ENCODE data around the gene GEMIN4. TPM values are rescaled to one million over a fixed set of nuclear protein-coding genes. Genes with fewer than 3 reads are reported as not detected.

Gene GEMIN4
- total RNA-seq, 2 experiments from 2014 or later, result 40.2 to 53.6 TPM

DNA sequence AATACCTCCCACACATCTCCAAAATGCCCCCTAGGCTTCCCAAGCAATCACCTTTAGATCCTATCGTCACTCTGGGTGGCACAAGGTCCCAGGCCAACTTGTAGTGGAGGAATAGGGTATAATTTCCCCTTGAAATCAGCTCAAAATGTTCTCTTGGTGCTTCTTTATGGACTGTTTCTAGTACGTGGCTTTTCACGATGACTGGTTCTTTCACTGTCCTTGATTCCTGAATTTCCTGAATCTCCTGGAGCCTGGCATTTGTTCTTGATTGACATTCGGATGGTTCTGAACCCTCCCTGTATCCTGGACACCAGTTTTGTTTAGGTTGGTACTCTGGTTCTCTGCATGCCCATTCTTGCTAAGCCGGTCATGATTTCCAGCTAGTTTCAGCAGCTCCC lies 30.5 kb downstream of the GEMIN4 start:
- Histone ChIP-seq H3K27ac (ENCODE audit: low read depth, low read length, poor library complexity, severe bottlenecking) (no peak overlapping the region), H3K4me2 (ENCODE audit: low read length) (no peak overlapping the region), H4K20me1 (ENCODE audit: insufficient read depth, low read length) (no peaks in the 10 kb centered on the region), H3K9me2 (ENCODE audit: insufficient read depth, low read length) (no peaks in the 10 kb centered on the region), H3K4me1 (ENCODE audit: insufficient read depth, low read length, poor library complexity, severe bottlenecking) (no peaks in the 10 kb centered on the region), H3K9me3 (ENCODE audit: low read length) (no peaks in the 10 kb centered on the region), H3K36me3 (ENCODE audit: insufficient read depth, low read length) (no peaks in the 10 kb centered on the region), H3K4me3 (ENCODE audit: low read depth, low read length, poor library complexity, severe bottlenecking) (no peak overlapping the region), H2AFZ (ENCODE audit: low read length) (no peak overlapping the region), H3K79me2 (ENCODE audit: insufficient read depth, low read depth, low read length) (no peaks in the 10 kb centered on the region)
- ChIA-PET POLR2A (no interaction called here), CTCF (ENCODE audit: unreplicated experiment) (no interaction called here)
- no TSS peak for BruUV-seq (replicated peaks)
- intact Hi-C loops (cut with micrococcal nuclease; ENCODE audit: unreplicated experiment), result no loop called here
- no peak for DNase-seq (ENCODE audit: low spot score)
- TF ChIP-seq, protein P1, sequence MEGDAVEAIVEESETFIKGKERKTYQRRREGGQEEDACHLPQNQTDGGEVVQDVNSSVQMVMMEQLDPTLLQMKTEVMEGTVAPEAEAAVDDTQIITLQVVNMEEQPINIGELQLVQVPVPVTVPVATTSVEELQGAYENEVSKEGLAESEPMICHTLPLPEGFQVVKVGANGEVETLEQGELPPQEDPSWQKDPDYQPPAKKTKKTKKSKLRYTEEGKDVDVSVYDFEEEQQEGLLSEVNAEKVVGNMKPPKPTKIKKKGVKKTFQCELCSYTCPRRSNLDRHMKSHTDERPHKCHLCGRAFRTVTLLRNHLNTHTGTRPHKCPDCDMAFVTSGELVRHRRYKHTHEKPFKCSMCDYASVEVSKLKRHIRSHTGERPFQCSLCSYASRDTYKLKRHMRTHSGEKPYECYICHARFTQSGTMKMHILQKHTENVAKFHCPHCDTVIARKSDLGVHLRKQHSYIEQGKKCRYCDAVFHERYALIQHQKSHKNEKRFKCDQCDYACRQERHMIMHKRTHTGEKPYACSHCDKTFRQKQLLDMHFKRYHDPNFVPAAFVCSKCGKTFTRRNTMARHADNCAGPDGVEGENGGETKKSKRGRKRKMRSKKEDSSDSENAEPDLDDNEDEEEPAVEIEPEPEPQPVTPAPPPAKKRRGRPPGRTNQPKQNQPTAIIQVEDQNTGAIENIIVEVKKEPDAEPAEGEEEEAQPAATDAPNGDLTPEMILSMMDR (conservative IDR thresholded peaks at IDR 0.05; ENCODE audit: low read length), result no peak
- TF ChIP-seq EZH2phosphoT487 (IDR thresholded peaks at IDR 0.05; ENCODE audit: borderline replicate concordance, low read depth, low read length), result no peak

DNA sequence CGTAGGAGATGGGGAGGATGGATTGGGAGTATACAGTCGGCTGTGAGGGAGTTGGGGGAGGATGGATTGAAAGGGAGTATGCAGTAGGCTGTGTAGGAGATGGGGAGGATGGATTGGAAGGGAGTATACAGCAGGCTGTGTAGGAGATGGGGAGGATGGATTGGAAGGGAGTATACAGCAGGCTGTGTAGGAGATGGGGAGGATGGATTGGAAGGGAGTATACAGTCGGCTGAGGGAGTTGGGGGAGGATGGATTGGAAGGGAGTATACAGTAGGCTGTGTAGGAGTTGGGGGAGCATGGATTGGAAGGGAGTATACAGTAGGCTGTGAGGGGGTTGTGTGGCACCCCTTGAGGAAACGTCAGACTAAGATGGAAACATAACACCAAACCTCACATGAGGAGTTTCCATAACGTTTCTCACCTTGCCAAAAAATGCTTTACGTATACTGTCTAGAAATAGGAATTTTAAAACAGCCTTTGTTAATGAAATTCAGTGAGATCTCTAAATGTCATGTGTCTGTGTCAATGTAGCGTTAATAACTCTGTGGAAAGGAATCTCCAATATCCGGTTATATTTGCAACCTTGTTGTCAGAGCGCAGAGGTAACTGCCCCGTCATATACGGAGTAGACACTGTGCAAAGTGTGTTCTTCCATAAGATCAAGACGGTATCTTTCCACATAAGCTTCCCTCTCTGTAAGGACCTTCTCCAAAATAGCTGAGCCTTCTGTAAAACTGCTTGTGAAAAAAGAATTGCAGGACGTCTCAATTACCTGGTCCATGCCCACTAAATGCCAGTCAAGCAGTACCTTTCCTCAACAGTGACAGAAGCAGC lies 31.1 kb downstream of the GEMIN4 start:
- CTCF ChIA-PET (ENCODE audit: unreplicated experiment), result no interaction called here
- no peak overlapping the region for H3K4me2 ChIP-seq (ENCODE audit: low read length)

DNA sequence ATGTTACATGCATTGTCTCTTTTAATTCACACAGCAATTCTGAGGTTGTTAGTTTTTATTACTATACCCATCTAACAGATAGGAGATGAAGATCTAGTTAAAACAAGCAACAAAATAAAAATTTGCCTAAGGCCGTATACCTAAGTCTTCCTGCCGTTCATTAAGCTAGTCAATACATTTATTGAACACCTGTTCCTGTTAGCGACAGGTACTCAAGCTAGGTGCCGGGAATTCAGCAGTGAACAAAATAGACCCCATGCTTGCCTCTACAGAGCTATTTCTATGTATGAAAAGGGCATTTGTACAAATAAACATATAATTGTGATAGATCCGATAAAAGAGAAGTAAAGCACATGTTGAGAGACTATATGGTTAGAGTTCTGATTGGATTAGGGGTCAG lies 34.0 kb downstream of the GEMIN4 start:
- no peak overlapping the region for H3K27ac ChIP-seq (ENCODE audit: low read depth, low read length, poor library complexity, severe bottlenecking)
- CTCF ChIA-PET (ENCODE audit: unreplicated experiment), result no interaction called here
- no peaks in the 10 kb centered on the region for H3K9me3 ChIP-seq (ENCODE audit: low read length)
- intact Hi-C loops (cut with micrococcal nuclease; ENCODE audit: unreplicated experiment), result no loop called here
- peaks cover 13% of the 10 kb centered on the region for H3K4me1 ChIP-seq (ENCODE audit: insufficient read depth, low read length, poor library complexity, severe bottlenecking)
- peaks cover 13% of the 10 kb centered on the region for H3K79me2 ChIP-seq (ENCODE audit: insufficient read depth, low read depth, low read length)
- H3K9me2 ChIP-seq (ENCODE audit: insufficient read depth, low read length), result no peaks in the 10 kb centered on the region
- no peak overlapping the region for H3K4me3 ChIP-seq (ENCODE audit: low read depth, low read length, poor library complexity, severe bottlenecking)
- TF ChIP-seq EZH2phosphoT487 (IDR thresholded peaks at IDR 0.05; ENCODE audit: borderline replicate concordance, low read depth, low read length), result no peak
- TF ChIP-seq, protein P1 (conservative IDR thresholded peaks at IDR 0.05; ENCODE audit: low read length), result no peak
- H2AFZ ChIP-seq (ENCODE audit: low read length), result no peak overlapping the region
- no peaks in the 10 kb centered on the region for H3K36me3 ChIP-seq (ENCODE audit: insufficient read depth, low read length)
- no TSS peak for BruUV-seq (replicated peaks)
- no peak overlapping the region for H3K4me2 ChIP-seq (ENCODE audit: low read length)
- POLR2A ChIA-PET, result no interaction called here
- no peaks in the 10 kb centered on the region for H4K20me1 ChIP-seq (ENCODE audit: insufficient read depth, low read length)
- no peak for DNase-seq (ENCODE audit: low spot score)

More for the DNA sequence above, 31.1 kb downstream of the GEMIN4 start:
- H4K20me1 ChIP-seq (ENCODE audit: insufficient read depth, low read length), result no peaks in the 10 kb centered on the region
- POLR2A ChIA-PET, result no interaction called here
- no peaks in the 10 kb centered on the region for H3K36me3 ChIP-seq (ENCODE audit: insufficient read depth, low read length)
- BruUV-seq (replicated peaks), result no TSS peak
- H3K4me1 ChIP-seq (ENCODE audit: insufficient read depth, low read length, poor library complexity, severe bottlenecking), result no peaks in the 10 kb centered on the region
- no peak overlapping the region for H3K27ac ChIP-seq (ENCODE audit: low read depth, low read length, poor library complexity, severe bottlenecking)
- intact Hi-C loops (cut with micrococcal nuclease; ENCODE audit: unreplicated experiment), result no loop called here
- H3K79me2 ChIP-seq (ENCODE audit: insufficient read depth, low read depth, low read length), result no peaks in the 10 kb centered on the region
- H2AFZ ChIP-seq (ENCODE audit: low read length), result no peak overlapping the region
- no peak for DNase-seq (ENCODE audit: low spot score)
- H3K4me3 ChIP-seq (ENCODE audit: low read depth, low read length, poor library complexity, severe bottlenecking), result no peak overlapping the region
- no peaks in the 10 kb centered on the region for H3K9me3 ChIP-seq (ENCODE audit: low read length)
- TF ChIP-seq, protein P1 (conservative IDR thresholded peaks at IDR 0.05; ENCODE audit: low read length), result no peak
- no peak for TF ChIP-seq EZH2phosphoT487 (IDR thresholded peaks at IDR 0.05; ENCODE audit: borderline replicate concordance, low read depth, low read length)
- H3K9me2 ChIP-seq (ENCODE audit: insufficient read depth, low read length), result no peaks in the 10 kb centered on the region
